ENCODE data around the gene RARB.

Gene RARB

DNA sequence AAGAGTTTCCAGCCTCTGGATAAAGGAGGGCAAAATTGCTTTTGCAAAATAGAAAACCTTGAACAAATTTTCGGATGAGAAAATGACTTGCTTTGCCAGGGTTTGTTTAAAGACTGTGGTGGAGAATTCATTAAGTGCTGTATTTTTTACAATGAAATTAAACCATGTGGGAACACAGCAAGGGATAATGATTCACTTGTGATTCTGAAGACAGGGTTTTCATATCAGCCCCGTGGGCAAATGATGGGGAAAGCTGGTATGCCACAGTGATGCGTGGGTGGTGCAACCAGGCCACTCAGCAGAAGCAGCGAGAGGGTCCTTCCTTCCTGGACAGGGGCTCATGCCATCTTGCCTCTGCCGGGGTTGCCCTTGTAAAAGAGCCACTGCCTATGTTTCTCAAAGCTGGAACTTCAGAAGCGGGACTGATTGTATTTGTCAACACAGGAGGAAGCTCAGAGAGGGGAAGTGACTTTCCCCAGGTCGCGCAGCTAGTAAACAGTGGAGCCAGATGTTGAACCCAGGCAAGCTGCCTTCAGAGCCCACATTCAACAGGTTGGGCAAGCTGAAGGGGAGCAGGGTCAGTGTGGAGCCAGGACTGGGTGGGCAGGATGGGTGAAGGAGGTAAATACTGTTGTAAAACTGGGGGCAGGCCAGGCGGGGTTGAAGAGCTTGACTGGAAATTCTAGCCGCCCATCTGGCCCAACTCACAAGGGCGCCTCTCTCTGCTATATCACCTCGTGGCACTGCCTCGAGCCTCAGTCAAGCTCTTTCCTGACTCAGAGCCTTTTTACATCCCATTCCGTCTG, 157.5 kb downstream of the RARB start:
- H3K36me3 Mint-ChIP-seq (ENCODE audit: insufficient read depth) = no peaks in the 10 kb centered on the region
- H3K4me3 Mint-ChIP-seq = no peak overlapping the region
- no peak overlapping the region for H3K27ac Mint-ChIP-seq (ENCODE audit: low read depth)
- no peak for DNase-seq (ENCODE audit: low spot score in 2 of 2)
- peaks cover 24% of the 10 kb centered on the region for H3K27me3 Mint-ChIP-seq
- no peaks in the 10 kb centered on the region for H3K9me3 Mint-ChIP-seq
- ATAC-seq (replicated peaks; ENCODE audit: extremely low read depth, poor library complexity, severe bottlenecking) = no peak
- H3K4me1 Mint-ChIP-seq = no peaks in the 10 kb centered on the region

DNA sequence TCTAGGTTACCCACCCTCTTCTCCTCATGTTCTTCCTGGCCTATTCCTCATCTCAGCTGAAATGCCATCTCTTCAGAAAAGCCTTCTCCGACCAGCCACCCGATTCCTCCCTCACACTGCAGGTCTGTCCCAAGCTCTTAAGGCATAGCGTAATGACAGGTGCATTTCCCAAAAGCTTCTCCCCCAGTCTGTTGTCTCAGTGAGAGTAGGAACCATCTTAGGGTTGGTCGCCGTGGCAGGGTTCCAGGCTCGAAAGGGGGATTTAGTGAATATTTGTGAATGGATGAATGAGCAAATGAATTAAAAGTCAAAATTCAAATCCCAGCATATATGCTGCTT, 158.1 kb downstream of the RARB start:
- Mint-ChIP-seq H3K27ac (ENCODE audit: low read depth) (no peak overlapping the region), H3K4me3 (no peak overlapping the region)

DNA sequence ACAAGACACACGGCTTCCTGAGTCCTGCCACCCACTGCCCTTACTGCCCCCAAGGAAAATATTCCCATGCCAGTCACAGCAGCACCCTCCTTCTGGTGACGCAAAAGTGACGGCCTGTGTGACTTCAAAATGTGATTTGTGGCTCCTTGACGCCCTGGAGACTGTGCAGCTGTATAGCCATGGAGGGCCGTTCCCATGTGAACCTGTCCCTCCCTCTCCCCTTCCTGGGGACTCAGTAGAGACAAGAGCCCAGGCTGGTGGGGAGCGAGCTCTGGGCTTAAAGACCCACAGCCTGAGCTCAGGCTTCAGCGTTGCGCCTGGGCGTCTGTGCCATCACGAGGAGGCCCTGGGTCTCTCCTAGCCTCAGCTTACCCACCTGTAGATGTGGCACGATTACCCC, 158.5 kb downstream of the RARB start:
- no peaks in the 10 kb centered on the region for H3K9me3 Mint-ChIP-seq
- H3K4me1 Mint-ChIP-seq = no peaks in the 10 kb centered on the region
- H3K4me3 Mint-ChIP-seq = no peak overlapping the region
- H3K27me3 Mint-ChIP-seq = peaks cover 24% of the 10 kb centered on the region
- H3K36me3 Mint-ChIP-seq (ENCODE audit: insufficient read depth) = no peaks in the 10 kb centered on the region
- no peak overlapping the region for H3K27ac Mint-ChIP-seq (ENCODE audit: low read depth)
- ATAC-seq (replicated peaks; ENCODE audit: extremely low read depth, poor library complexity, severe bottlenecking) (no peak), DNase-seq (ENCODE audit: low spot score in 2 of 2) (no peak)

More for the DNA sequence above, 158.1 kb downstream of the RARB start:
- Mint-ChIP-seq H3K9me3 (no peaks in the 10 kb centered on the region), H3K4me1 (no peaks in the 10 kb centered on the region), H3K36me3 (ENCODE audit: insufficient read depth) (no peaks in the 10 kb centered on the region), H3K27me3 (peaks cover 24% of the 10 kb centered on the region)
- no peak for DNase-seq (ENCODE audit: low spot score in 2 of 2)
- no peak for ATAC-seq (replicated peaks; ENCODE audit: extremely low read depth, poor library complexity, severe bottlenecking)

DNA sequence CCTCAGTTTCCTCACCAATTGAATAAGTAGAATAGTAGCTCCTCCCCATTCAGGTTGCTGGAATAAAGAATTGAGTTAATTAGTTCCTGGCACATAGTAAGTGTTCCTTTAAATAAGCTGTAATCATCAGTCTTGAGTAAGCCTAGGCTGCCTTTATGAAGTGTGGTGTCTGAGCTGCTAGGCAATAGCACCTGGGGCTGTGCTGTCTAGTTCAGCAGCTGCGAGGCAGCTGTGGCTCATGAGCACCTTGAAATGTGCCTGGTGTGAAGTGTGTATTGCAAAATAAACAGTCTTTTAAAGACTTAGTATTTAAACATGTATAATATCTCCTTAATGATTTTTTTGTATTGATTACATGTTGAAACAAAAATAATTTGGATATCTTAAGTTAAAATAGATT, 159.0 kb downstream of the RARB start:
- Mint-ChIP-seq H3K9me3 (no peaks in the 10 kb centered on the region), H3K27ac (ENCODE audit: low read depth) (no peak overlapping the region), H3K4me3 (no peak overlapping the region), H3K4me1 (no peaks in the 10 kb centered on the region), H3K27me3 (peaks cover 24% of the 10 kb centered on the region), H3K36me3 (ENCODE audit: insufficient read depth) (no peaks in the 10 kb centered on the region)
- no peak for ATAC-seq (replicated peaks; ENCODE audit: extremely low read depth, poor library complexity, severe bottlenecking)
- no peak for DNase-seq (ENCODE audit: low spot score in 2 of 2)

DNA sequence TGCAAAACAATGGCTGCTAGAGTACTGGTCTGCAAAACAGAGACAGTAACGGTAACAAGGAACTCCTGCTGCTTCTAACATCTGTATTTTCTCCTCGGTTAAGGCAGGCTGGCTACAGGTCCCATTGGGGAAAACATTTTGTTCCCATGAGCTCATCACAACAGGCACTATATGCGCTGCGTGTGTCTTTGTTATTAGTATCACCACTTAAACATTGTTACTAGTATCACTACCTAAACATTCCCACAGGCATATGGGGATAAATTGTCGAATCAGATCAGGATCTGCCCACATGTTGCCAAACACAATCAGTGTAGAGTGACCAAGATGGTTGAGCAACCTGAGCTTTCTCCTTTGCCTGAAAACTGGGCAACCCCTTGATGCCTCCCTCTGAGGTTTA, 159.5 kb downstream of the RARB start:
- no peak overlapping the region for H3K4me3 Mint-ChIP-seq
- H3K27me3 Mint-ChIP-seq = peaks cover 23% of the 10 kb centered on the region
- DNase-seq (ENCODE audit: low spot score in 2 of 2) = no peak
- H3K36me3 Mint-ChIP-seq (ENCODE audit: insufficient read depth) = no peaks in the 10 kb centered on the region
- peak overlapping the region; percentile 21 for H3K27ac Mint-ChIP-seq (ENCODE audit: low read depth)
- H3K9me3 Mint-ChIP-seq = no peaks in the 10 kb centered on the region
- ATAC-seq (replicated peaks; ENCODE audit: extremely low read depth, poor library complexity, severe bottlenecking) = no peak
- no peaks in the 10 kb centered on the region for H3K4me1 Mint-ChIP-seq

DNA sequence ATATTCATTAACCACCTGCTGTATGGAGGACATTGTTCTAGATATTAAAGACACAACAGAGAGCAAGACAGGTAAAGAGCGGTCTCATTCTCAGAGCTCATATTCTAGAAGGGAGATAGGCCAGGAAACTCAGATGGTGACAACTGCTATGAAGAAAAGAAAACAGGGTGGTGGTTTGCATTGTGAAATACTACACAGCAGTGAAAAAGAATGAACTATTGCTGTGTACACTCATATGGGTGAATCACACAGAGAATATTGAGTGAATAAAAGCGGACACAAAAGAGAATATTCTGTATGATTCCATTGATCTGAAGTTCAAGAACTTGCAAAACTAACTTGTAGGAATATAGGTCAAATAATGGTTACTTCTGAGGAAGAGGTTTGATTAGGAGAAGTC, 159.9 kb downstream of the RARB start:
- no peak overlapping the region for H3K4me3 Mint-ChIP-seq
- no peak for ATAC-seq (replicated peaks; ENCODE audit: extremely low read depth, poor library complexity, severe bottlenecking)
- H3K4me1 Mint-ChIP-seq = no peaks in the 10 kb centered on the region
- H3K9me3 Mint-ChIP-seq = no peaks in the 10 kb centered on the region
- no peak for DNase-seq (ENCODE audit: low spot score in 2 of 2)
- peak overlapping the region; percentile 21 for H3K27ac Mint-ChIP-seq (ENCODE audit: low read depth)
- H3K27me3 Mint-ChIP-seq = peaks cover 19% of the 10 kb centered on the region
- no peaks in the 10 kb centered on the region for H3K36me3 Mint-ChIP-seq (ENCODE audit: insufficient read depth)

DNA sequence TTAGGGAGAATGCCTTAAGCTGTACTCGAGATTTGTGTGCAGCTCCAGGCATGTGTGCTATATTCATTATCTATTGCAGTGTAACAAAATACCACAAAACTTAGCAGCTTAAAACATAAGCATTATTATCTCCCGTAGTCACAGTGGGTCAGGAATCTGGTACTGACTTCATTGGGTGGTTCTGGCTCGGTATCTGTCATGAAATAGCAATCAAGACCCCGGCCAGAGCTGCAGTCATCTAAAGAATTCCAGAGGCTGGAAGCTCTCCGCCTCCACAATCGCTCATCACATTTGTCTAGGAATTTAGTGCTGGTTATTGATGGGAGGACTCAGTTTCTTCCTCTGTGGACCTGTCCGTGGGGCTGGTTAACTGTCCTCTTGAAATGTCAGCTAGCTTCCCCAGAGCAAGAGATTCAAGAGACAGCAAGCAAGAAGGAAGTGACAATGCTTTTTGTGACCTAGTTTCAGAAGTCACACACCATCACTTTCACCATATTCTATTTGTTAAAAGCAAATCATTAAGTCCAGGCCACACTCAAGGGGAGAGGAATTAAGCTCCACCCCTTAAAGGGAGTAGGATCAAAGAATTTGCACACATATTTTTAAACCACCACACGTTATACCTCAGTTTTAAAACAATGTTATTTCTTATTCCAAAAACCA, 160.5 kb downstream of the RARB start:
- peak overlapping the region; percentile 21 for H3K27ac Mint-ChIP-seq (ENCODE audit: low read depth)
- no peak for DNase-seq (ENCODE audit: low spot score in 2 of 2)
- H3K27me3 Mint-ChIP-seq = peaks cover 13% of the 10 kb centered on the region
- H3K4me1 Mint-ChIP-seq = no peaks in the 10 kb centered on the region
- H3K4me3 Mint-ChIP-seq = no peak overlapping the region
- H3K9me3 Mint-ChIP-seq = no peaks in the 10 kb centered on the region
- ATAC-seq (replicated peaks; ENCODE audit: extremely low read depth, poor library complexity, severe bottlenecking) = no peak
- no peaks in the 10 kb centered on the region for H3K36me3 Mint-ChIP-seq (ENCODE audit: insufficient read depth)

DNA sequence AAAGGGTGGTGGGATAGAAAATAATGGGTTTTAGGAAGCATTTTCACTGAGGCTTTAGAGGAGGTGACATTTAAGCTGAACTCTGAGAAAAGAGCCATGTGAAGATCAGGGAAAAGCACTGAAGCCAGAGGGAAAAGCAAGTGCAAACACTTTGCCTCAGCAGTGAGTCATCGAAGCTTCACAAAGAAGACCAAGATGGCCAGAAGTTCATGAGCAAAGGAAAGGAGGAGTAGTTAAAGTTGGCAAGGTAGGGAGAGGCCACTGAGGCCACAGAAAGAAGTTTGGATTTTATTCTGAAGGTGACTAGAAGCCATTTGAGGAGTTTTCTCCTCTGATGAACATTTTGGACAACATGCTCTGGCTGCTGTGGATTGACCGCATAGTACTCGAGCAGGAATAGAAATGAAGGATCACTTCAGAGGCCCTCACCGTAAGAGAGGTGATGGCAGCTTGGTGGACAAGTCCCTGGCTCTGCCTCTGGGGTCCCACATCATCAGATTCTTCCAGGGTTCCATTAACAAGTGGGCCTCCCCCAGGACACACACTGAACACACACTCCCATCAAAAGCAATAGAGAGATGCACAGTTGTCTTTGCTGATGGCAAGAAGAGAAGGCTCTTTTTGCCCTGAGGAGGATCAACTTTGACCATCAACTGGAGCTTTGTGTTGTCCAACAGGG, 161.2 kb downstream of the RARB start:
- Mint-ChIP-seq H3K27ac (ENCODE audit: low read depth) (no peak overlapping the region), H3K4me1 (no peaks in the 10 kb centered on the region), H3K36me3 (ENCODE audit: insufficient read depth) (no peaks in the 10 kb centered on the region), H3K4me3 (no peak overlapping the region), H3K9me3 (no peaks in the 10 kb centered on the region), H3K27me3 (peaks cover 6% of the 10 kb centered on the region)
- DNase-seq (ENCODE audit: low spot score in 2 of 2) (no peak), ATAC-seq (replicated peaks; ENCODE audit: extremely low read depth, poor library complexity, severe bottlenecking) (no peak)

DNA sequence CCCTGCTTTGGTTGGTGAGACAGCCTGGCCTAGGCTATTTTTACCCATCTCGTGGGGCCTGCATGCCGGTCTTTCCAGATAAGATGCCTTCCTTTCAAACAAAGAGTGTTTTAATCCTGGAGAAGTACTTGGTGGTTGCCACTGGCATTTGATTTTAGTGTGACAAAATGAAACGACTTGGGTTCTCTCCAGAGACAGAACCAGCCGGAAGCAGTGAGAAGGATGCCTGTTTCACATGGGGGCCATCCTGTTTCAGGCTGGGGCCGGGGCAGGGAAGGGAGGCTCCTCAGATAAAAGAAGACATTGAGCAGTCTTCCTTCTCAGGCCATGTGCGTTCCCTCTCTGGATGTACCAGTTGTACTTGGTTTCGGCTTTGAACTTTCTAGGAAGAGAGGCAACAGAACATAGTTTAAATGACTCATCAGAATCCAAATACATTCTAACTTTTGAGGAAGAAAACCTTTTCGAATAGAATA, 161.8 kb downstream of the RARB start:
- Mint-ChIP-seq H3K4me3 (no peak overlapping the region), H3K27ac (ENCODE audit: low read depth) (no peak overlapping the region), H3K4me1 (no peaks in the 10 kb centered on the region), H3K27me3 (peaks cover under 1% of the 10 kb centered on the region), H3K36me3 (ENCODE audit: insufficient read depth) (no peaks in the 10 kb centered on the region), H3K9me3 (no peaks in the 10 kb centered on the region)
- no peak for ATAC-seq (replicated peaks; ENCODE audit: extremely low read depth, poor library complexity, severe bottlenecking)
- DNase-seq (ENCODE audit: low spot score in 2 of 2) = no peak

DNA sequence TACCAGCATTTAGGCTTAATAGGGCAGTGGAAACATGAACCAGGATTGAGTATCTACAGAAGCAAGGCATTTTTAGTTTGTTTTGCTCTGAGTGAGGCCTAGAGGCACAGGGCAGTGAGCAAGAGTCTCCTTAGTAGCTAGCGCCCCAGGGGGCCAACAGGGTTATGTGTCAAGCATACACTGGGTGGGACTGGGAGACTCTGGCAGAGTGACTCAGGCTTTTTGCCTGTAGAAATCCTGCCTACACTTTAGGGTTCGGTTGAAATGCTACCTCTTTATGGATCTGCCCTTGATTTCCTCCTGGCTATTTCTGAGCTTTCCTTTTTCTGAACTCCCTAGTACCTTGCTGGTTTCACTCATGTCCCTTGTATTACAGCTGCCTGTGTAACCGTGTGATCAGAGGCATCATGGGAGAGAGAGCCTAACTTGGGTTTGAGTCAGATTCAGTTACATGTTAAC, 164.5 kb downstream of the RARB start:
- H3K36me3 Mint-ChIP-seq (ENCODE audit: insufficient read depth) = peaks cover 5% of the 10 kb centered on the region
- H3K27ac Mint-ChIP-seq (ENCODE audit: low read depth) = no peak overlapping the region
- ATAC-seq (replicated peaks; ENCODE audit: extremely low read depth, poor library complexity, severe bottlenecking) (no peak), DNase-seq (ENCODE audit: low spot score in 2 of 2) (no peak)
- H3K27me3 Mint-ChIP-seq = no peaks in the 10 kb centered on the region
- H3K4me3 Mint-ChIP-seq = no peak overlapping the region
- no peaks in the 10 kb centered on the region for H3K9me3 Mint-ChIP-seq
- H3K4me1 Mint-ChIP-seq = no peaks in the 10 kb centered on the region

DNA sequence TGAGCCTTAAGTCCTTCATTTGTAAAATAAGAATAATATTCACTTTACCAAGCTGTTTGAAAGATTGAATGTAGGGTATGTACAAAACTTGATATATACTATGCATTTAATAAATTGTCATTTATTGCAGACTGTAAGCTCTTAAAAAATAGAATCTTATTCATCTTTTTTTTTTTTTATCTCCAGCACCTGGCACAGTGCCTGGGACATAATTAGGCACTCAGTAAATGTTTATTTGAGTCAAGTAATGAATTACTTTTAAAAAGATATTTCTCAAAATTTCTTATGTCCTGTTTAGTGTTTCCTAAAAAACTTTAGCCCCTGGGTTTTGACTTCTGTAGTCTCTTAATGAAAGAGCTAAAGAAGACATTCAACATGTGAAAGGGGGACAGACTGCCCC, 164.9 kb downstream of the RARB start:
- no peaks in the 10 kb centered on the region for H3K27me3 Mint-ChIP-seq
- ATAC-seq (replicated peaks; ENCODE audit: extremely low read depth, poor library complexity, severe bottlenecking) (no peak), DNase-seq (ENCODE audit: low spot score in 2 of 2) (no peak)
- H3K27ac Mint-ChIP-seq (ENCODE audit: low read depth) = no peak overlapping the region
- H3K36me3 Mint-ChIP-seq (ENCODE audit: insufficient read depth) = peaks cover 6% of the 10 kb centered on the region
- H3K4me1 Mint-ChIP-seq = no peaks in the 10 kb centered on the region
- H3K4me3 Mint-ChIP-seq = no peak overlapping the region
- no peaks in the 10 kb centered on the region for H3K9me3 Mint-ChIP-seq

DNA sequence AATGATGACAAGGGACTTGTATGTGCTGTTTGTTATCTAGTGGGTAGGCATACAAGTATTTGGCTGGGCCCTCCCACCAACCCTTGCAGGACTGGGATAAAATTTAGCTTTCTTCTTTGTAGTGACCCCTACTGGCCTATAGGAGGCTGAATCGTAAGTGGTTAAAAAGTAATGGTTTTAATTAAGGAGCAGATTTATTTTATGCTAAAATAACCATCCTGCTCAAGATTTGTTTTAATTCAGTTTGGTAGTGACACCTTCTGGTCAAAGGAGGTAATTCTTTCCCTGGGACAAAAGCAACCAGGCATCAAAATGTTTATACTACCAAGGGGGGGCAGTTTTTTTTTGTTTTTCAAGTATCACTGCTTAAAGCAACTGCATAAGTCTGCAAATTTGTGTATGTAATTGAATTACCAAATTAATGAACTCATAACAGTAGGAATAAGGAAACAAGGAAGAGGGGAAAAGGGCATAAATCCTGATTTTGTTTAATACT, 166.0 kb downstream of the RARB start:
- DNase-seq (ENCODE audit: low spot score in 2 of 2) = no peak
- no peak overlapping the region for H3K4me3 Mint-ChIP-seq
- H3K4me1 Mint-ChIP-seq = no peaks in the 10 kb centered on the region
- ATAC-seq (replicated peaks; ENCODE audit: extremely low read depth, poor library complexity, severe bottlenecking) = peak; percentile 70
- H3K9me3 Mint-ChIP-seq = no peaks in the 10 kb centered on the region
- H3K27me3 Mint-ChIP-seq = no peaks in the 10 kb centered on the region
- peaks cover 13% of the 10 kb centered on the region for H3K36me3 Mint-ChIP-seq (ENCODE audit: insufficient read depth)
- no peak overlapping the region for H3K27ac Mint-ChIP-seq (ENCODE audit: low read depth)

All from central memory CD8-positive, alpha-beta T cell (primary cell).